SK-N-SH (cell line): ENCODE data around the gene MSN.

Experiments
- CTCF ChIP-seq: fragments of 200-600 bp; sonication (generic); IDR thresholded peaks from 2 replicates; pipeline ENCODE4 v1.6.1; 2017; ENCODE audit warnings: antibody characterized with exemption, mild to moderate bottlenecking, moderate library complexity
- GABPA ChIP-seq: IDR thresholded peaks from 2 replicates; pipeline ENCODE4 v1.4.0; 2012; ENCODE audit warnings: low read depth, mild to moderate bottlenecking
- SIN3A ChIP-seq: IDR thresholded peaks from 2 replicates; pipeline ENCODE4 v1.6.1; 2012; ENCODE audit warnings: low read depth, mild to moderate bottlenecking, low read length, moderate library complexity, borderline replicate concordance

DNA sequence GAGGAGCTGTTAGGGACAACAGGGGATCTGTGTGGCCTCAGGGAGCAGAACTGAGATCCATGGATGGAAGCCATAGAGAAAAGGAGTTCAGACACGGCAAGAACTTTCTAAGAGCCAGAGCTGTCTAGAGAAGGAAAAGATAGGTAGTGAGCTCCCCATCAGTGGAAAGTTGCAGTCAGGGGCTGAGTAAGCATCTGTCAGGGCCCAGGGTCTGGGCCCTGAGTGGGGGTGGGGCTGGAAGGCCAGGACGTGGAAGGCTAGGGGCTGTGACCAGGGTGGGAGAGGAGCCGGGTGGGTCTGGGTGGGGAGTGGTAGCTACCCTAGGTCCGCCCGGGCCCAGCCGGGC, 324 bp upstream of the MSN start:
- no peak for TF ChIP-seq SIN3A
- TF ChIP-seq CTCF: no peak
- no peak for TF ChIP-seq GABPA
